DMS 273 (cell line): Measurements from ENCODE around the gene FOXP1.

ENCODE experiments used
- DNase-seq: peaks from one replicate; lab custom pipeline; 2025; ENCODE audit not compliant: unreplicated experiment; lab: John Stamatoyannopoulos, UW

FOXP1 gene

GRCh38 chr3:71072287-71072686 is 511.2 kb downstream of the FOXP1 start:
- no peak for DNase-seq

GRCh38 chr3:71070497-71071463 is 512.7 kb downstream of the FOXP1 start:
- no peak for DNase-seq

- peak; percentile 65 for DNase-seq
These were observed 513.7 kb downstream of the FOXP1 start for GRCh38 chr3:71069797-71070196.

- no peak for DNase-seq
These were observed 515.4 kb downstream of the FOXP1 start for GRCh38 chr3:71067977-71068654.

- peak; percentile 21 for DNase-seq
These were observed 516.7 kb downstream of the FOXP1 start for GRCh38 chr3:71066849-71067261.

- peak; percentile 3 for DNase-seq
These were observed 517.2 kb downstream of the FOXP1 start for GRCh38 chr3:71066356-71066755.

GRCh38 chr3:71065764-71066013 is 517.8 kb downstream of the FOXP1 start:
- no peak for DNase-seq

- peak; percentile 72 for DNase-seq
These were observed 518.4 kb downstream of the FOXP1 start for GRCh38 chr3:71064956-71065763.

- DNase-seq: peak; percentile 72
These were observed 519.1 kb downstream of the FOXP1 start for GRCh38 chr3:71064291-71064955.

- DNase-seq: peak; percentile 55
These were observed 519.7 kb downstream of the FOXP1 start for GRCh38 chr3:71063773-71064290.

GRCh38 chr3:71062952-71063772 is 520.4 kb downstream of the FOXP1 start:
- peak; percentile 16 for DNase-seq

GRCh38 chr3:71062037-71062932 is 521.2 kb downstream of the FOXP1 start:
- DNase-seq: no peak

- no peak for DNase-seq
These were observed 521.9 kb downstream of the FOXP1 start for GRCh38 chr3:71061581-71061980.

- DNase-seq: no peak
These were observed 522.5 kb downstream of the FOXP1 start for GRCh38 chr3:71061037-71061436.

GRCh38 chr3:71060536-71060935 is 523.0 kb downstream of the FOXP1 start:
- no peak for DNase-seq

GRCh38 chr3:71057526-71057894 is 526.0 kb downstream of the FOXP1 start:
- DNase-seq: no peak

- DNase-seq: no peak
These were observed 527.2 kb downstream of the FOXP1 start for GRCh38 chr3:71056327-71056726.

- DNase-seq: no peak
These were observed 528.1 kb downstream of the FOXP1 start for GRCh38 chr3:71055257-71056001.
